Renal cortex interstitium (tissue), 15 donors: Measurements from ENCODE around the gene BNIP2. TPM values are rescaled to one million over a fixed set of nuclear protein-coding genes. Genes with fewer than 3 reads are reported as not detected.

Experiments used
- DNase-seq, 11 donors: peaks; one replicate each; pipeline ENCODE4 v3.0.0-alpha.2; 2013; ENCODE audit warnings: low read depth in 9 of 11, low spot score in 4 of 11; ENCODE audit errors: extremely low read depth in 1 of 11
- long read RNA-seq, 16 experiments: transcript quantifications; one replicate each; lab custom pipeline, GENCODE V29; 2026
- polyA plus RNA-seq, 3 donors: library from polyadenylated mRNA; unstranded; fragments of 120-200 nt; gene quantifications; one replicate each; pipeline ENCODE4 v1.2.1, GENCODE V29; 2013; ENCODE audit not compliant: insufficient read length in 3 of 3

The BNIP2 gene, protein sequence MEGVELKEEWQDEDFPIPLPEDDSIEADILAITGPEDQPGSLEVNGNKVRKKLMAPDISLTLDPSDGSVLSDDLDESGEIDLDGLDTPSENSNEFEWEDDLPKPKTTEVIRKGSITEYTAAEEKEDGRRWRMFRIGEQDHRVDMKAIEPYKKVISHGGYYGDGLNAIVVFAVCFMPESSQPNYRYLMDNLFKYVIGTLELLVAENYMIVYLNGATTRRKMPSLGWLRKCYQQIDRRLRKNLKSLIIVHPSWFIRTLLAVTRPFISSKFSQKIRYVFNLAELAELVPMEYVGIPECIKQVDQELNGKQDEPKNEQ
- polyA plus RNA-seq: 10 to 100 TPM; 63.8 to 84.7 (median 83.2) TPM
- long read RNA-seq, donor 1, full-length matches to known transcripts: 7 of 7 reads
- long read RNA-seq, donor 1, partial matches to known transcripts: 0 of 7 reads
- long read RNA-seq, donor 1, other reads (novel, unspliced or antisense): 0 of 7 reads
- long read RNA-seq, donor 2, full-length matches to known transcripts: 17 of 17 reads
- long read RNA-seq, donor 2, partial matches to known transcripts: 0 of 17 reads
- long read RNA-seq, donor 2, other reads (novel, unspliced or antisense): 0 of 17 reads
- long read RNA-seq, donor 3, full-length matches to known transcripts: 18 of 18 reads
- long read RNA-seq, donor 3, partial matches to known transcripts: 0 of 18 reads
- long read RNA-seq, donor 3, other reads (novel, unspliced or antisense): 0 of 18 reads
- long read RNA-seq, donor 4, full-length matches to known transcripts: 12 of 292 reads
- long read RNA-seq, donor 4, partial matches to known transcripts: 275 of 292 reads
- long read RNA-seq, donor 4, other reads (novel, unspliced or antisense): 5 of 292 reads
- long read RNA-seq, donor 5: 0 reads
- long read RNA-seq, donor 6, full-length matches to known transcripts: 13 of 13 reads
- long read RNA-seq, donor 6, partial matches to known transcripts: 0 of 13 reads
- long read RNA-seq, donor 6, other reads (novel, unspliced or antisense): 0 of 13 reads
- long read RNA-seq, donor 7, full-length matches to known transcripts: 24 of 24 reads
- long read RNA-seq, donor 7, partial matches to known transcripts: 0 of 24 reads
- long read RNA-seq, donor 7, other reads (novel, unspliced or antisense): 0 of 24 reads
- long read RNA-seq, donor 8: 0 reads
- long read RNA-seq, donor 9, full-length matches to known transcripts: 16 of 16 reads
- long read RNA-seq, donor 9, partial matches to known transcripts: 0 of 16 reads
- long read RNA-seq, donor 9, other reads (novel, unspliced or antisense): 0 of 16 reads
- long read RNA-seq, donor 10, full-length matches to known transcripts: 14 of 14 reads
- long read RNA-seq, donor 10, partial matches to known transcripts: 0 of 14 reads
- long read RNA-seq, donor 10, other reads (novel, unspliced or antisense): 0 of 14 reads
- long read RNA-seq, donor 11, full-length matches to known transcripts: 14 of 14 reads
- long read RNA-seq, donor 11, partial matches to known transcripts: 0 of 14 reads
- long read RNA-seq, donor 11, other reads (novel, unspliced or antisense): 0 of 14 reads
- long read RNA-seq, donor 12, full-length matches to known transcripts: 9 of 9 reads
- long read RNA-seq, donor 12, partial matches to known transcripts: 0 of 9 reads
- long read RNA-seq, donor 12, other reads (novel, unspliced or antisense): 0 of 9 reads
- long read RNA-seq, donor 13: 0 reads
- long read RNA-seq, donor 14, full-length matches to known transcripts: 9 of 9 reads
- long read RNA-seq, donor 14, partial matches to known transcripts: 0 of 9 reads
- long read RNA-seq, donor 14, other reads (novel, unspliced or antisense): 0 of 9 reads
- long read RNA-seq, donor 15, full-length matches to known transcripts: 7 of 7 reads
- long read RNA-seq, donor 15, partial matches to known transcripts: 0 of 7 reads
- long read RNA-seq, donor 15, other reads (novel, unspliced or antisense): 0 of 7 reads
- long read RNA-seq, donor 16, full-length matches to known transcripts: 40 of 40 reads
- long read RNA-seq, donor 16, partial matches to known transcripts: 0 of 40 reads
- long read RNA-seq, donor 16, other reads (novel, unspliced or antisense): 0 of 40 reads

DNA sequence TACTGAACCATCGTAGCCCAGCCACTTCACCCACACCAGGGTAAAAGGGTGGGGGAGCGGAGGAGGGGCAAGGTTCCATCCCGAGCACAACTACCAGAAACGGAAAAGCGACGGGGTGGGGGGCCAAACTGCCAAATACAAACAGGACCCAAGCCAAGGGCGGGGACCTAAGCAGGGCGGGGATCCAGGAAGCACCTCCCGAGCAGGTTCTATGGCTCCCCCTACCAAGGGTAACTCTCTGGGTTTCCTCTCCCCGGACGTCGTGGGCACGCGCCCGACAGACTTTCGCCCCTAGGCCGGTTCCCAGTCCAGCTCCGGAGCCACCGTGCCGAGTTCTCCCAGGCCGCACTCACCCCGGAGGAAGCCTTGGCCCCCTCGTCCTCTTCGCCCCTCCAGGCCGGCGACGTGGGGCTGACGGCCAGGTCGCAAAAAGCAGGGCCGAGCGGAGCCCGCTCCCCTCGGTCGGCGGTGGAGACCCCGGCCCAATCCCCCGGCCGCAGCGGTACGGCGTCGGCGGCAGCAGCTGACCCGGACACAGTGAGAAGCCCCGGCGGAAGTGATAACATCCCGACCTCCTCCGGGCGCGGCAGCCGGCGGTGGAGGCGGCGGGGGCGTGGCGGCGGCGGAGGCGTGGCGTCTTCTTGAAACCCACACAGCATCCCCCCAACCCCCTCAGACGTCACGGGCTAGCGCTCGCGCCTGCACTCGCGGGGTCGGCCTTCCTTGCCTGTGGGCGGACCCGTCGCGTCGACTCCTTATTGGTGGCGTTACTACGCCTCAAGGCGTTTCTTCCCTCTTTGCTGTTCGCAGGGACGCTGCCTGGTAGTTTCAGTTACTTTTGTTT, at the start of gene BNIP2:
Gene BNIP2 (minus strand): TSS at position 539 of the 844 bp plus-strand sequence. CDS start 6,863 bp downstream, outside the sequence.
- DNase-seq: peak; percentile 90 to 99 (median 97)

DNA sequence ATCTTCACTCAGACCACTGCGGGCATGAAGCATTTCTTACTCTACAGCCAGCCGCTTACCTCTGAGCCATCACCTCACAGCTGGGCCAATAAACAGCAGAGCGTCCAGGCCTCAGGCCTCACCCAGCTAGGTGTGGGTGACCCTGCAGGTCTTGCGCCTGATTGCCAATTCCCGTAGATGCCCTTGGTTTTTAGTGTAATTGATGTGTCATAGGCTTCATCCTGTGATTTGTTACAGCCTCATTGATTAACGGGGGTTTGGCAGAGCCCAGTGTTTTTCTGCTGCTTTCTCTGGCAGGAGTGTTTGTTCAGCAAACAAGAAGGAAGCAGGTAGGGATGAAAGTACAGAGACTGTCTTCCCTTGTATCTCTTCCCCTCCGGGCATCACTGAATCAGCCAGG, 49.6 kb upstream of the BNIP2 start:
- DNase-seq: no peak

DNA sequence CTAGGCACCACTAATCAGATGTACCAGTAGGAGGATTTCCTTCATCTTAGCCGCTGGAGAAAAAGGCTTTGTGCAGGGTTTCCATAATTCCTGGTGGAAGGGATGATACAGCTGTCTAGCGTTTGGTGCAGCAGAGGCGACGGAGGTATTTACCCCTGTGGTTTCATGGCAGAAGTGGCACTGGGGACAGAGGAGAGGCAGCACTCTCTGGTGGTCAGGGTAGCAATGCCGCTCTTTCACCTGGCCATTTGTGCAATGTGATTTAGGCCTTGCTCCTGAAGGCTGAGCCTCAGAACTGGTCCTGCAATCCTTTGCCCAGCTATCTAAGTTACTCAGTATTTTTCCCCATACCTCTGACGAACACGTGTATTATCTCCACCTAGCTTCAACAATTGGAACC, 47.1 kb upstream of the BNIP2 start:
- no peak for DNase-seq

DNA sequence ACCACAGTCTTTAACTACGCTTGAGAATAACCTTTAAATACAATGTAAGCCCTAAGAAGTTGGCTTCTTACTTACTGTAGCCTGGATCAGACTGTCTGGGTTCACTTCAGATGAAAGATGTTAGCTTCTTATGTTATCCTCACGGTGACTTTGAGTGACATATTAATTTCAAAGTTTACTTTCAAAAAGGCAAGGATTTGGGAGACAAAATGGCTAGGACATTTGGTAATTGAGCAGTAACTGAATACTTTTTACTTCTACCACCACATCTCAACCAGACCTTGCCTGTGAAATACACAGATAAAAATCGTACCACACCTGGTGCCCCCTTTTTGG, 36.0 kb upstream of the BNIP2 start:
- DNase-seq: no peak

DNA sequence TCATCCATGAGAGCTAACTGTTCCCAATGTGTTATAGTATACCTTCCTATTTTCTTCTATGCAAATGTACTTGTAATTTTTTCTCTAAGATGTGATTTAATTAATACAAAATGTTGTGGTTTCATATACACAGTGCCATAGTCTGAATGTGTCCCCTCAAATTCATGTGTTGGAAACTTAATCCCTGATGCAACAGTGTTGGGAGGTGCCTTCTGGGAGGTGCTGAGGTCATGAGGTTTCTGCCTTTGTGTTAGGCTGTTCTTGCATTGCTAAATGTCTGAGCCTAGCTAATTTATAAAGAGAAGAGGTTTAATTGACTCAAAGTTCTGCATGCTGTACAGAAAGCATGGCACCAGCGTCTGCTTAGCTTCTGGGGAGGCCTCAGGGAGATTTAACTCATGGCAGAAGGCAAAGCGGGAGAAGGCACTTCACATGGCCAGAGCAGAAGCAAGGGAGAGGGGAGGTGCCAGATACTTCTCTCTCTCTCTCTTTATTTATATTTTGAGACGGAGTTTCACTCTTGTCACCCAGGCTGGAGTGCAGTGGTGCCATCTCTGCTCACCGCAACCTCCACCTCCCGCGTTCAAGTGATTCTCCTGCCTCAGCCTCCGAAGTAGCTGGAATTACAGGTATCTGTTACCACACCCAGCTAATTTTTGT, 34.7 kb upstream of the BNIP2 start:
- no peak for DNase-seq

DNA sequence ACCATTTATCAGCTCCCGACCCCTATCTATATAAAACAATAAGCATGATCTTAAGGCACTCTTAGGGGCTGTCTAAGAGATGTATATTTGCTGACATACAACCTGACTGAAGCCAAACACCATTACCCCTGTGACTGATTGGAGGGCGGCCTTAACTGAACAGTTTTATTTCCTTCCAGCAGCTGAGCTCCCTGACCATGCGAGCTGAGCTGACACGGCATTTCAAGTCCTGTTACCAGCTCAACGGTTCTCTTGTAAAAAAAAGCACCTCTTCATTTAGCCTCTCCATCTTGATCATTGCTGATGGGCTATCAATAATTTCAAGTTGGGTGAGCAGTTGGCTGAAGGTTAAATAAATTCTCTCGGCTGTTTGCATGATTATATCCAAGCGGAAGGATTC, 33.4 kb upstream of the BNIP2 start:
- peak in 9 of 11 donors; percentile 17 to 65 (median 33) for DNase-seq

DNA sequence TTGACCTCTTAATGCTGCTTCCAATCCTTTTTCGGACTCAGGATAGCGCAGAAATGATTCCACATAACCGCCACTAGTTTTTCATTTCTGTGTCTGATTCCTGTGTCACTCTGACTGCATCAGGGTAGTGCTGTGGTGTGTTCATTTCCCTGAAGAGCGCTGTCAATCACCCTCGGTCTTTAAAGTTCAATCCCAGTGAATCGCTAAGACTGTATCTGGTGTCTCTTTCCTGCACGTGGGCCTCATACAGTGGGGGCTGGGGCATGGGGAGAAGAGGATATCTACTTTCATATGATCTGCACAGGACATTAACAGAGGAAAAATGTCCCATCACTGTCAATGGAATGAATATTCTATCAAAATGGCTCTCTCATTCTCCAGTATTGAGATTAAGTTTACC, 32.9 kb upstream of the BNIP2 start:
- DNase-seq: peak in 1 of 11 donors; percentile 11

DNA sequence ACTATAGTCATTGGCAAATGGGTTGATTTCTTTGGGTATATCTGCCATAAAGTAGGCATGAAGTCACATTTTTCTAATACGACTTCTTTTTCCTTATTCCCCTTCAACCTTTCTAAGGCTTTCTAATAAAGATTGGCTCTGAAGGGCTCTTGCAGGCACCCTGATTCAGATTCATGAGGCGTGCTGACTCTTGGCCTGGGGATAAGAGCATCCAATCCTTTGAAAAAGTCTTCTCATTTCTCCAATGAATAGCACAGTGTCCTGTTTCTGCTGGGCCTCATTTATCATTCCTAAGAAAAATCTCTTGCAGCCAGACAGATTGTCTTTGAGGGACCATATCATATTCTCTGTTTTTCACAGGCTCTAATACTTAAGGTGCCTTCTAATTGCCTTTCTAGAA, 32.3 kb upstream of the BNIP2 start:
- peak in 1 of 11 donors; percentile 7 for DNase-seq

DNA sequence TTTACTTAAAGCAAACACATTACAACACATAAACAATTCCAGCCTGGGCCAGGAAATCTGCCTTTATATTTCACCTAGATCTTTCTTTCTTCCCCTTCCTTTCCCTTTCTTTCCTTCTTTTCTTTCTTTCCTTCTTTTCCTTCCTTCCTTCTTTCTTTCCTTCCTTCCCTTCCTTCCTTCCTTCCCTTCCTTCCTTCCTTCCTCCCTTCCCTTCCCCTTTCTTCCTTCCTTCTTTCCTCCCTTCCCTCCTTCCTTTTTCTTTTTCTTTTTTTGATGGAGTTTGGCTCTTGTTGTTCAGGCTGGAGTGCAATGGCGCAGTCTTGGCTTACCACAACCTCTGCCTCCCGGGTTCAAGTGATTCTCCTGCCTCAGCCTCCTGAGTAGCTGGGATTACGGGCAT, 24.1 kb upstream of the BNIP2 start:
- no peak for DNase-seq

DNA sequence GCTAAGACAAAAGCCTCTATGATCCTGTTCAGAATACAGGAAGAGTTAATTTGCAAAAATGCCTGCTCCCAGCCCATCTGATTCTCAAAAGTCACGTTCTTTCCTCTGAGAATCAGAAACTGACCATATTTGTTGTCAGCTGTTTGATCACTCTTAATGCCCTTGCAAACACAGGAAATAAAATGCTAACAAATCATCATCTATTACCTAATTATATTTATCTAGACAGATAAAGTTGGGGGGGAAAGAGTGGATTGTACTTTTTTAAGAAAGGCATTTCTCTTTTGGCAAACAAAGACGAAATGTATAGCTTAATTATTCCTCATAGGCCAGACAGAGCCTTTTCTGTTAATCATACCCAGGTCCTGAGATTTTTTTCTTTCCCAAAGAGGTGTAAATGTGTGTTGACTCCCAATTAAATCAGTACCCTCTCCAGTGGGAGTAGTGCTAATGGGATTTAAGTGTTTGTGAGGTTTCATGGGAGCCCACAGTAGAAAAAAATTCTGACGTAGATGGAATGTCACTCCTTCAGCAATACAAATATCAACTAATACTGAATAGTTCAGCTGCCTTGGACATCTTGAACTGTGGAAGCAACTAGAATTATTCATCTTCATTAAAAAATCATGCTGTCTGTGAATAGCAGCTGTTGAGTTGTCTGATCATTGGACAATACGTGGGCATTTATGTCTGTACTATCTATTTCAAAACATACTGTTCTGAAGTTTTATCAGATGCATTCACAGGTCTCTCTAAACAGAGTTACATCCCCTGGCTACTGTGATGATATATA, 22.5 kb upstream of the BNIP2 start:
- no peak for DNase-seq

DNA sequence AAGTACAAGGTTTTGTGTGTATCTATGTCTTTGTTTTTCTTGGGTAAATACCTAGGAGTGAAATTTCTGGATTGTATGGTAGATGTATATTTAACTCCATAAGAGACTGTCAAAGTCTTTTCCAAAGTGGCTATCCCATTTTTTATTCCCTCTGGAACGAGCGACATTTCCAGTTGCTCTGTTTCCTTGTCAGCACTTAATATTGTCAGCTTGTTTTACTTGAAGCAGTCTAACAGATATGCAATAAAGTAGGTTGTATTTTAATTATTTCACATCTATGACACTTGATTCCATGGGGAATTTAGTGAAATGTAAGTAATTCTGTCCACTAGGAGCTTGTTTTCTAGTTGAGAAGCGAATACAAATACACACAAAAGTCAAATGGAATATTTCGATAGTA, 18.5 kb upstream of the BNIP2 start:
- no peak for DNase-seq

DNA sequence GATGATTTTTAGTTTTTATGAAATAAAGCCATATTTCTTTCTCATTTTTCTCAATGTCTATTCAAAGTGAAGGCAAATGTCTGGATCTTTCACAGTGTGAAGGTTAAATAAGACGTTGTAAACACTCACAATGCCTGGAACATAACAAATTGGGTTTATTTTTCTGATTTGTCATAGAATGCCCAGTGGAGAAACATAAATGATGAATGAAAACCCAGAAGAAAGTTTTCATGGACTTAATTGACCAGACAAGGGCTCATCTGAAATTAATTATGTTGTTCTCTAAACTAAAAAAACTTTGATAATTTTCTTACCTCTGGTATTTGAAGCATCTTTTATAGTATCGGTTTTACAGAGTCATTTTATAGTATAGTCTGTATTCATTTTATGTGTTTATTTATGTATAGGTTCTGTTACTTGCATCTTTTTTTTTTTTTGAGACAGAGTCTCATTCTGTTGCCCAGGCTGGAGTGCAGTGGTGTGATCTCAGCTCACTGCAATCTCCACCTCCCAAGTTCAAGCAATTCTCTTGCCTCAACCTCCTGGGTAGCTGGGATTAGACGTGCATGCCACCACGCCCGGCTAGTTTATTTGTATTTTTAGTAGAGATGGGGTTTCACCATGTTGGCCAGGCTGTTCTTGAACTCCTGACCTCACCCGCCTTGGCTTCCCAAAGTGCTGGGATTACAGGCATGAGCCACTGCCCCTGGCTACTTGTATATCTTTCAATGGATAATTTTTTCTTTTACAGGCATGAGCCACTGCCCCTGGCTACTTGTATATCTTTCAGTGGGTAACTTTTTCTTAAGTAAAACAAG, 15.1 kb upstream of the BNIP2 start:
- DNase-seq: no peak

DNA sequence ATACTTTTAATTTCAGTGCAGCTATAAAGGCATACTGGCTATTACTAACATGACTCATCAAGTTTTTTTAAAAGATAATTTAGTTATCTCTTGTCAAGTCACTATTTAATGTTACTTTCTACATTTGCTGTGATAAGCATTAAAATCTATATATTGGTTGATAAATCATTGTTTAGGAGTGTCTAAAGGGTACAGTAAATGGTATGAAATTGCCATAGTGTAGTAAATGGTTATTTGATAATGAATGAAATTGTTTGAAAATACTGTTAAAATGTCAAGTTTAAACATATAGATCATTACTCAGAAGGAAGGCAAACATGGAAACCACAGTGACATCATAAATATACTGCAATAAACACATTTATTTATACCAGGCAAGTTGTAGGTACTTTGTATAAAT, 13.2 kb upstream of the BNIP2 start:
- no peak for DNase-seq

DNA sequence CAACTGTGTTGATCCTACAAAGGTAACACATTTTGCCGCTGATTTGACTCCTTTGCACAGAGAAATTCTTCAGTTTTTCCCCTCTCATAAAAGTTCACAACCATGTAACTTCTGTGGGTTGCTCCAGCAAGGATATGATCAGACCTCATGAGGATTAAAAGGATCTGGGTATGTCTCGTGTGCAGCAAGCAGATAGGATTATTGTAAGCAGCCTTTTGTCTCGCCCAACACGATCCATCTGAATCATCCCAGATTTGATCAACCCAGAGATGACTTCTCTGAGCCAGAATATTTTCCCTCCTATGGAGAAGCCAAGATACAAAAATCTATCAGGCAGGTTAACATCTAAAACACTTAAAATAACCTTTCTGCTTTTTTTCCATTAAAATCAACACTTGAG, 12.8 kb upstream of the BNIP2 start:
- no peak for DNase-seq
